SK-N-SH treated with all-trans-retinoic acid at 6 μM for 48 hours (cell line): ENCODE results near the gene BACH2.

Experiments
- ATAC-seq: fragments of 200-7000 bp; cut with Tn5 transposase; 3 replicates; pipeline ENCODE4 v1.9.1; 2020; ENCODE audit warnings: mild to moderate bottlenecking, moderate library complexity
- ARNTL ChIP-seq: fragments of 450-650 bp; formaldehyde crosslinking; IDR thresholded peaks from 2 replicates; pipeline ENCODE4 v1.5.0; 2020; ENCODE audit warnings: low read depth, mild to moderate bottlenecking, moderate library complexity, borderline replicate concordance
- BACH2 ChIP-seq: fragments of 250-450 bp; sonication (Bioruptor Pico); IDR thresholded peaks from 2 replicates; pipeline ENCODE4 v1.9.0; 2021; ENCODE audit warnings: mild to moderate bottlenecking, borderline replicate concordance
- CSDC2 ChIP-seq: fragments of 250-450 bp; sonication (Bioruptor Pico); IDR thresholded peaks from 2 replicates; pipeline ENCODE4 v1.5.0; 2020; ENCODE audit warnings: mild to moderate bottlenecking, moderate library complexity
- CSRNP3 ChIP-seq: fragments of 250-450 bp; sonication (Bioruptor Pico); IDR thresholded peaks from 2 replicates; pipeline ENCODE4 v1.5.1; 2021; ENCODE audit warnings: mild to moderate bottlenecking, moderate library complexity
- ESRRG ChIP-seq: fragments of 250-450 bp; sonication (Bioruptor Pico); IDR thresholded peaks from 2 replicates; pipeline ENCODE4 v1.6.1; 2021; ENCODE audit warnings: mild to moderate bottlenecking
- GLIS3 ChIP-seq: fragments of 250-450 bp; sonication (Bioruptor Pico); IDR thresholded peaks from 2 replicates; pipeline ENCODE4 v1.5.0; 2020; ENCODE audit warnings: mild to moderate bottlenecking, moderate library complexity
- ISL1 ChIP-seq: fragments of 250-450 bp; sonication (Bioruptor Pico); IDR thresholded peaks from 2 replicates; pipeline ENCODE4 v2.1.2; 2022; ENCODE audit warnings: mild to moderate bottlenecking, moderate library complexity
- OSR1 ChIP-seq: fragments of 250-450 bp; sonication (Bioruptor Pico); IDR thresholded peaks from 2 replicates; pipeline ENCODE4 v1.8.0; 2022; ENCODE audit warnings: moderate library complexity, mild to moderate bottlenecking, inconsistent platforms
- PPARA ChIP-seq: fragments of 250-450 bp; sonication (Bioruptor Pico); IDR thresholded peaks from 2 replicates; pipeline ENCODE4 v1.5.0; 2020; ENCODE audit warnings: mild to moderate bottlenecking, borderline replicate concordance
- RARB ChIP-seq: fragments of 250-450 bp; sonication (Bioruptor Pico); IDR thresholded peaks from 2 replicates; pipeline ENCODE4 v1.8.0; 2021; ENCODE audit warnings: mild to moderate bottlenecking, moderate library complexity
- SNAI2 ChIP-seq: fragments of 250-450 bp; sonication (Bioruptor Pico); IDR thresholded peaks from 2 replicates; pipeline ENCODE4 v1.5.0; 2020; ENCODE audit warnings: mild to moderate bottlenecking, moderate library complexity
- TCF4 ChIP-seq: fragments of 250-450 bp; sonication (Bioruptor Pico); IDR thresholded peaks from 2 replicates; pipeline ENCODE4 v1.8.0; 2021; ENCODE audit warnings: mild to moderate bottlenecking, moderate library complexity, borderline replicate concordance
- ZC3H10 ChIP-seq: fragments of 250-450 bp; sonication (Bioruptor Pico); IDR thresholded peaks from 2 replicates; pipeline ENCODE4 v1.5.1; 2021; ENCODE audit warnings: mild to moderate bottlenecking, moderate library complexity
- ZFP3 ChIP-seq: fragments of 250-450 bp; sonication (Bioruptor Pico); IDR thresholded peaks from 2 replicates; pipeline ENCODE4 v1.5.0; 2020; ENCODE audit warnings: mild to moderate bottlenecking, moderate library complexity
- ZFP30 ChIP-seq: fragments of 450-650 bp; formaldehyde crosslinking; IDR thresholded peaks from 2 replicates; pipeline ENCODE4 v1.5.0; 2022; ENCODE audit warnings: mild to moderate bottlenecking, moderate library complexity
- ZNF565 ChIP-seq: fragments of 450-650 bp; formaldehyde crosslinking; conservative IDR thresholded peaks from 2 replicates; pipeline ENCODE4 v1.5.0; 2020; ENCODE audit warnings: low read depth, mild to moderate bottlenecking, moderate library complexity
- ZNF8 ChIP-seq: fragments of 450-650 bp; formaldehyde crosslinking; IDR thresholded peaks from 2 replicates; pipeline ENCODE4 v1.5.0; 2020; ENCODE audit warnings: mild to moderate bottlenecking, moderate library complexity
- TF ChIP-seq, protein P1 (sequence below): fragments of 250-450 bp; sonication (Bioruptor Pico); IDR thresholded peaks from 2 replicates; pipeline ENCODE4 v1.5.1; 2020; ENCODE audit warnings: low read depth, mild to moderate bottlenecking, moderate library complexity
- TF ChIP-seq, protein P2 (sequence below): fragments of 250-450 bp; sonication (Bioruptor Pico); IDR thresholded peaks from 2 replicates; pipeline ENCODE4 v1.8.0; 2021; ENCODE audit warnings: low read depth, mild to moderate bottlenecking, moderate library complexity, borderline replicate concordance
- TF ChIP-seq, protein P3 (sequence below): fragments of 250-450 bp; sonication (Bioruptor Pico); IDR thresholded peaks from 2 replicates; pipeline ENCODE4 v1.5.0; 2020; ENCODE audit warnings: mild to moderate bottlenecking, moderate library complexity

BACH2 gene

GRCh38 chr6:89941763-89942497 lies 354.7 kb downstream of the BACH2 start:
- TF ChIP-seq BACH2 (CRISPR knock-in tag) (no peak), SNAI2 (CRISPR knock-in tag) (no peak), GLIS3 (CRISPR knock-in tag) (no peak), CSRNP3 (CRISPR knock-in tag) (no peak), ZFP3 (CRISPR knock-in tag) (no peak), ZNF8 (CRISPR knock-in tag) (no peak), TCF4 (no peak), OSR1 (CRISPR knock-in tag) (no peak), PPARA (no peak)
- TF ChIP-seq, protein P1, sequence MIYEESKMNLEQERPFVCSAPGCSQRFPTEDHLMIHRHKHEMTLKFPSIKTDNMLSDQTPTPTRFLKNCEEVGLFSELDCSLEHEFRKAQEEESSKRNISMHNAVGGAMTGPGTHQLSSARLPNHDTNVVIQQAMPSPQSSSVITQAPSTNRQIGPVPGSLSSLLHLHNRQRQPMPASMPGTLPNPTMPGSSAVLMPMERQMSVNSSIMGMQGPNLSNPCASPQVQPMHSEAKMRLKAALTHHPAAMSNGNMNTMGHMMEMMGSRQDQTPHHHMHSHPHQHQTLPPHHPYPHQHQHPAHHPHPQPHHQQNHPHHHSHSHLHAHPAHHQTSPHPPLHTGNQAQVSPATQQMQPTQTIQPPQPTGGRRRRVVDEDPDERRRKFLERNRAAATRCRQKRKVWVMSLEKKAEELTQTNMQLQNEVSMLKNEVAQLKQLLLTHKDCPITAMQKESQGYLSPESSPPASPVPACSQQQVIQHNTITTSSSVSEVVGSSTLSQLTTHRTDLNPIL (CRISPR knock-in tag): no peak
- TF ChIP-seq, protein P2, sequence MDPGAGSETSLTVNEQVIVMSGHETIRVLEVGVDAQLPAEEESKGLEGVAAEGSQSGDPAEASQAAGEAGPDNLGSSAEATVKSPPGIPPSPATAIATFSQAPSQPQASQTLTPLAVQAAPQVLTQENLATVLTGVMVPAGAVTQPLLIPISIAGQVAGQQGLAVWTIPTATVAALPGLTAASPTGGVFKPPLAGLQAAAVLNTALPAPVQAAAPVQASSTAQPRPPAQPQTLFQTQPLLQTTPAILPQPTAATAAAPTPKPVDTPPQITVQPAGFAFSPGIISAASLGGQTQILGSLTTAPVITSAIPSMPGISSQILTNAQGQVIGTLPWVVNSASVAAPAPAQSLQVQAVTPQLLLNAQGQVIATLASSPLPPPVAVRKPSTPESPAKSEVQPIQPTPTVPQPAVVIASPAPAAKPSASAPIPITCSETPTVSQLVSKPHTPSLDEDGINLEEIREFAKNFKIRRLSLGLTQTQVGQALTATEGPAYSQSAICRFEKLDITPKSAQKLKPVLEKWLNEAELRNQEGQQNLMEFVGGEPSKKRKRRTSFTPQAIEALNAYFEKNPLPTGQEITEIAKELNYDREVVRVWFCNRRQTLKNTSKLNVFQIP (CRISPR knock-in tag): no peak
- ATAC-seq: no peak

- TF ChIP-seq, protein P3, sequence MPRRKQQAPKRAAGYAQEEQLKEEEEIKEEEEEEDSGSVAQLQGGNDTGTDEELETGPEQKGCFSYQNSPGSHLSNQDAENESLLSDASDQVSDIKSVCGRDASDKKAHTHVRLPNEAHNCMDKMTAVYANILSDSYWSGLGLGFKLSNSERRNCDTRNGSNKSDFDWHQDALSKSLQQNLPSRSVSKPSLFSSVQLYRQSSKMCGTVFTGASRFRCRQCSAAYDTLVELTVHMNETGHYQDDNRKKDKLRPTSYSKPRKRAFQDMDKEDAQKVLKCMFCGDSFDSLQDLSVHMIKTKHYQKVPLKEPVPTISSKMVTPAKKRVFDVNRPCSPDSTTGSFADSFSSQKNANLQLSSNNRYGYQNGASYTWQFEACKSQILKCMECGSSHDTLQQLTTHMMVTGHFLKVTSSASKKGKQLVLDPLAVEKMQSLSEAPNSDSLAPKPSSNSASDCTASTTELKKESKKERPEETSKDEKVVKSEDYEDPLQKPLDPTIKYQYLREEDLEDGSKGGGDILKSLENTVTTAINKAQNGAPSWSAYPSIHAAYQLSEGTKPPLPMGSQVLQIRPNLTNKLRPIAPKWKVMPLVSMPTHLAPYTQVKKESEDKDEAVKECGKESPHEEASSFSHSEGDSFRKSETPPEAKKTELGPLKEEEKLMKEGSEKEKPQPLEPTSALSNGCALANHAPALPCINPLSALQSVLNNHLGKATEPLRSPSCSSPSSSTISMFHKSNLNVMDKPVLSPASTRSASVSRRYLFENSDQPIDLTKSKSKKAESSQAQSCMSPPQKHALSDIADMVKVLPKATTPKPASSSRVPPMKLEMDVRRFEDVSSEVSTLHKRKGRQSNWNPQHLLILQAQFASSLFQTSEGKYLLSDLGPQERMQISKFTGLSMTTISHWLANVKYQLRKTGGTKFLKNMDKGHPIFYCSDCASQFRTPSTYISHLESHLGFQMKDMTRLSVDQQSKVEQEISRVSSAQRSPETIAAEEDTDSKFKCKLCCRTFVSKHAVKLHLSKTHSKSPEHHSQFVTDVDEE: no peak
- TF ChIP-seq ZFP30 (CRISPR knock-in tag): no peak
- TF ChIP-seq, protein P2 (CRISPR knock-in tag): no peak
- TF ChIP-seq PPARA: no peak
- TF ChIP-seq RARB: no peak
- no peak for TF ChIP-seq ISL1 (CRISPR knock-in tag)
- no peak for TF ChIP-seq ZC3H10 (CRISPR knock-in tag)
- no peak for TF ChIP-seq TCF4
- no peak for ATAC-seq
These were observed 355.4 kb downstream of the BACH2 start for GRCh38 chr6:89941031-89941762.

DNA sequence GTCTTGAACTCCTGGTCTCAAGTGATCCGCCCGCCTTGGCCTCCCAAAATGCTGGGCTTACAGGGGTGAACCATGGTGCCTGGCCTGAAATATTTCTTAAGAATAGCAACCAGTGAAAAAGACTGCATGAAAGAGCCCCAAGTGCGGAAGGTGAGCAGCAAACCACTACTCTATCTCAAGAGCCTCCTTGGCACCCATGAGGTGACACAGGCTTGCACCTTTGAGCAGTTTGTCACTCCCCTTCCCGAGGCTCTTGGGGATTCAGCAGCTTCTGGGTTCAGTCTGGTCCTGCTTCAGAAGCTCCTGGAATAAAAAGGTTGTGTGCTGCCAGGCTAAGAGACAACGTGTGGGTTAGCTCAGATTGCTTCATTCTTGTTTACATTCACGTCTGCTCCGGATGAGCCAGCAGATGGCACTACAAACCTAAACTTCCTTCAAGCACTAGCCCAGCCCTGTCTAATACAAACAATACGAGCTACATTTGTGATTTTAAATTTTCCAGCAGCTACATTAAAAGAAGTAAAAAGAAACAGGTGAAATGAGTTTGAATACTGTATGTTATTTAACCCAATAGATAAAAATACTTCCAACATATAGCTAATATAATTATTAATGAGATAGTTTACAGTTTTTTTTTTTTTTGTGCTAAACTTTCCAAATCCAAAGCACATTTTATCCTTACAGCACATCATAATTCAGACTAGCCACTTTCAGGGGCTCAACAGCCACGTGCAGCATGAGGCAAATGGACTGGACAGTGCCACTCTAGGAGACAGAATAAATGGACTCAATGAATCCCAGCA lies 356.2 kb downstream of the BACH2 start:
- TF ChIP-seq ZNF8 (CRISPR knock-in tag): no peak
- no peak for TF ChIP-seq ISL1 (CRISPR knock-in tag)
- no peak for TF ChIP-seq SNAI2 (CRISPR knock-in tag)
- TF ChIP-seq OSR1 (CRISPR knock-in tag): no peak
- no peak for TF ChIP-seq RARB
- no peak for TF ChIP-seq CSDC2
- TF ChIP-seq ZNF565 (CRISPR knock-in tag): no peak
- no peak for TF ChIP-seq ARNTL (CRISPR knock-in tag)
- no peak for TF ChIP-seq GLIS3 (CRISPR knock-in tag)
- TF ChIP-seq, protein P3: no peak
- TF ChIP-seq ESRRG (CRISPR knock-in tag): no peak
- TF ChIP-seq, protein P1 (CRISPR knock-in tag): no peak
- TF ChIP-seq, all 23 proteins: peak for 0
- peak; percentile 100 for ATAC-seq
